Measurements from ENCODE around the gene FBXL20. TPM values are rescaled to one million over a fixed set of nuclear protein-coding genes. Genes with fewer than 3 reads are reported as not detected.

Gene FBXL20
- total RNA-seq, 1 donor, result 16.0 TPM

DNA sequence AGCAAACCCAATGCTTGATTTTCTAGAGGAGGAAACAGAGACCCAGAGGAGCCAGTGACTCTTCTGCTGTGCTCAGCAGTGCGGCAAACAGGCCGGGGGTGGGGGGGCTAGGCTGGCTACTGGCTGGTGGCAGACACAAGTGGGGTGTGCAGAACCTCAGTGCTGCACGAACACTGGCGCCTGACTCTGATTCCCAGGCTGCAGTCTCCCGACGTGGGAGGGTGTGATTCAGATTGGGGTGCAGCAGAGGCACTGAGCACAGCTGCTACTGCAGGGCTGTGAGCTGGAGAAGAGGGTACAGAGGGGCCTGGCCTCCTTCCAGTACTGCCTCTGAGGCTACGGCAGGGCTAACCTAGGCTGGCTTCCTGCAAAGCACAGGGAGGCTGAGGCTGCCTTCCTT, 193.3 kb downstream of the FBXL20 start:
- TF ChIP-seq CTCF (IDR thresholded peaks at IDR 0.05; ENCODE audit: insufficient read depth, low read depth, low read length), result no peak
- no peak for DNase-seq (ENCODE audit: low read depth)

DNA sequence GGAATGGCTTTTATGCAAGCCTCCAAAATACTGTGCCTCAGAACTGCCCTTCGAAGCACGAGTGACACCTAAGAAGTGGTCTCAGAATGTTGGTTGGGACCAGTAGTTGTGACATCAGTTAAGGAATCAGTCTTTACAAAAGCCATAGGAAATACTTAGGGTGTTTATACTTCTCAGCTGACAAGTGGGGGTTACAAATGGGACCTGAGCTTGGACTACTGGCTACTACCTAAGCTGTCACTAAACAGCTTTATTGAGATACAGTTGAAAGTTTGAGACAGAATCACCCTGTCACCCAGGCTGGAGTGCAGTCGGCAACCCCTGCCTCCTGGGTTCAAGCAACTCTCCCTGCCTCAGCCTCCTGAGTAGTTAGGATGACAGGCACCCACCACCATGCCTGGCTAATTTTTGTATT, 196.3 kb downstream of the FBXL20 start:
- DNase-seq (ENCODE audit: low read depth), result no peak
- no peak overlapping the region for H3K4me3 ChIP-seq (ENCODE audit: low read depth, low read length)
- TF ChIP-seq CTCF (IDR thresholded peaks at IDR 0.05; ENCODE audit: insufficient read depth, low read depth, low read length), result no peak

More for the DNA sequence above, 193.3 kb downstream of the FBXL20 start:
- H3K4me3 ChIP-seq (ENCODE audit: low read depth, low read length), result no peak overlapping the region

GRCh38 chr17:39204245-39204644, 197.2 kb downstream of the FBXL20 start:
- DNase-seq (ENCODE audit: low read depth), result no peak
- TF ChIP-seq CTCF (IDR thresholded peaks at IDR 0.05; ENCODE audit: insufficient read depth, low read depth, low read length), result no peak
- H3K4me3 ChIP-seq (ENCODE audit: low read depth, low read length), result no peak overlapping the region

Other genes starting within 250 kb of the FBXL20 start
- gene PLXDC1, start 250.0 kb downstream of the FBXL20 start, total RNA-seq, result 0.43 and 0.64 TPM in 2 replicates
- gene ARL5C, start 235.5 kb downstream of the FBXL20 start, total RNA-seq, result not detected in 2 replicates
- gene CACNB1, start 204.0 kb downstream of the FBXL20 start, total RNA-seq, result 7.7 and 7.8 TPM in 2 replicates
- gene RPL19, start 201.3 kb downstream of the FBXL20 start, total RNA-seq, result 1,210 and 1,346 TPM in 2 replicates
- gene STAC2, start 175.7 kb downstream of the FBXL20 start, total RNA-seq, result under 0.01 TPM in 1 of 2 replicates, not detected in the other
- gene MED1, start 49.6 kb upstream of the FBXL20 start, total RNA-seq, result 20.3 and 31.1 TPM in 2 replicates
- gene CDK12, start 59.9 kb upstream of the FBXL20 start, total RNA-seq, result 39.3 and 39.6 TPM in 2 replicates
- not detected in 2 replicates for gene NEUROD2, start 206.3 kb upstream of the FBXL20 start, total RNA-seq
- not detected in 2 replicates for gene PPP1R1B, start 225.3 kb upstream of the FBXL20 start, total RNA-seq
- gene STARD3, start 235.5 kb upstream of the FBXL20 start, total RNA-seq, result 23.7 and 42.5 TPM in 2 replicates

Measured in fibroblast of villous mesenchyme (primary cell).